ENCODE results near the gene NPPA.
A peak's percentile ranks its signal among the peaks of the same experiment; 100 is the strongest.
"Not testable (repeated sequence)": the region's sequence is repeated elsewhere in the genome, so short reads cannot be mapped to it uniquely, and the experiment has no call there.

Gene NPPA

DNA sequence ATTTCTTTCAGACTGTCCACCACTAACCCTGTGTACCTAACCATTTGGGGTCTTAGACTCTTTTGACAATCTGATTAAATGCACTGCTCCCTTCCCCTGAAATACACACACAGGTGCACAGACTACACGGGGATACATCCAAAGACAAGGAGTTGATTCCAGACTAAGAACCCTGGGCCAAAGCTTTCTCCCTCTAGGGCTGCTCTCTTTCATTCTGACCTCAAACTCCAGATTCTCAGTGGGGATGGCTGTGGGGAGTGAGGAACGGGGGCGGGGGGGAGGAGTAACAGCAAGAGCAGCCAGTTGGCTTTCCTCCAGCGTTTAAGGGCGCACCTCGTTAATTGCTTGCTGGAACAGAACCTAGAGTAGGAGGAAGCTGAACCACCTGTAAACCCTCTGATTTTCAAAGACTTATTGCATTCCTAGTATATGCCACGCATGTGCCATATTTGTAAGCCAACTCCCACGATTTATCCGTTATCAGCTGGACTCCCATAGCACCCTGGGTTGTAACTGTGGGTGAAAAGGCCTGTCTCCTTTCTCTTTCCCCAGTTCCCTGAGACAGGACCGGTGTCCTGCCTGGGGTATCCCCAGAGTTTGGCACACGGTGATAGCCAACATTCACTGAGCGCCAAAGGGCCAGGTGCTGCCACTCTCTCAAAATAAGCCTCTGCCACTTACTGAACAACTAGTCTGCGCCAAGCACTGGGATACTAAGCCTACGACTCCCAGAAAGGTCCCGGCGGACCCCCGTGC, 42.7 kb downstream of the NPPA start:
- Histone ChIP-seq H3K27me3 (ENCODE audit: control insufficient read depth, insufficient read depth, low read length) (no peaks in the 10 kb centered on the region), H3K4me1 (ENCODE audit: control insufficient read depth, insufficient read depth, low read length) (peaks cover 37% of the 10 kb centered on the region), H3K9ac (ENCODE audit: low read length) (peak overlapping the region; percentile 90), H3K9me3 (ENCODE audit: control insufficient read depth, insufficient read depth, low read depth, low read length) (no peaks in the 10 kb centered on the region), H3K4me3 (ENCODE audit: low read depth, low read length) (peak overlapping the region; percentile 88), H3K36me3 (ENCODE audit: control insufficient read depth, insufficient read depth, low read length) (peaks cover 45% of the 10 kb centered on the region), H3K27ac (ENCODE audit: low read depth, low read length) (peak overlapping the region; percentile 92)

GRCh38 chr1:11803924-11804665, 43.5 kb downstream of the NPPA start:
- H3K4me3 ChIP-seq (ENCODE audit: low read depth, low read length) = peak overlapping the region; percentile 88
- H3K27ac ChIP-seq (ENCODE audit: low read depth, low read length) = not testable (repeated sequence)
- peaks cover 41% of the 10 kb centered on the region for H3K36me3 ChIP-seq (ENCODE audit: control insufficient read depth, insufficient read depth, low read length)

GRCh38 chr1:11802973-11803885, 44.4 kb downstream of the NPPA start:
- peaks cover 35% of the 10 kb centered on the region for H3K36me3 ChIP-seq (ENCODE audit: control insufficient read depth, insufficient read depth, low read length)
- peak overlapping the region; percentile 28 for H3K9ac ChIP-seq (ENCODE audit: low read length)
- H3K4me3 ChIP-seq (ENCODE audit: low read depth, low read length) = peak overlapping the region; percentile 74
- H3K27ac ChIP-seq (ENCODE audit: low read depth, low read length) = no peak overlapping the region; the same call in 1 of the 2 replicates
- H3K9me3 ChIP-seq (ENCODE audit: control insufficient read depth, insufficient read depth, low read depth, low read length) = no peaks in the 10 kb centered on the region
- H3K4me1 ChIP-seq (ENCODE audit: control insufficient read depth, insufficient read depth, low read length) = peaks cover 37% of the 10 kb centered on the region
- H3K27me3 ChIP-seq (ENCODE audit: control insufficient read depth, insufficient read depth, low read length) = no peaks in the 10 kb centered on the region

More at GRCh38 chr1:11803924-11804665, 43.5 kb downstream of the NPPA start:
- H3K9me3 ChIP-seq (ENCODE audit: control insufficient read depth, insufficient read depth, low read depth, low read length); H3K27me3 ChIP-seq (ENCODE audit: control insufficient read depth, insufficient read depth, low read length): not testable (repeated sequence)
- peak overlapping the region; percentile 21 for H3K9ac ChIP-seq (ENCODE audit: low read length)
- H3K4me1 ChIP-seq (ENCODE audit: control insufficient read depth, insufficient read depth, low read length) = peaks cover 37% of the 10 kb centered on the region

DNA sequence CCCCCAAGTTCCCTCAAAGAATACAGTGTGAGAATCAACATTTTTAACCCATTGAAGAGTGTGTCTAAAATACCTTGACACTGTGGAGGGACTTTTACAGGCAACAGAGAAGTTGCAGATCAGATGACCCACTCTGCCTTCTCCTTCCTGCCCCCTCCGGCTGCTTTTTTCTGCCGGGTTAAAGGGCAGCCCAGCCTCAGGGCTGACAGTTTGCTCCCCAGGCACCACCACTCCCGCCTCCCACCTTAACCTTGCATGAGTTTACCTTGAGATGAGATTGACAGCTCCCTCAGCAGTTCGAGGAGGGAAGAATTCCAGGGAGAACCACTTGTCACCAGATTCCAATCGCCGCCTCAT, 45.0 kb downstream of the NPPA start:
- Histone ChIP-seq H3K4me1 (ENCODE audit: control insufficient read depth, insufficient read depth, low read length) (peaks cover 36% of the 10 kb centered on the region), H3K27ac (ENCODE audit: low read depth, low read length) (no peak overlapping the region; the same call in 1 of the 2 replicates), H3K27me3 (ENCODE audit: control insufficient read depth, insufficient read depth, low read length) (no peaks in the 10 kb centered on the region), H3K9ac (ENCODE audit: low read length) (peak overlapping the region; percentile 28), H3K4me3 (ENCODE audit: low read depth, low read length) (peak overlapping the region; percentile 74), H3K36me3 (ENCODE audit: control insufficient read depth, insufficient read depth, low read length) (peaks cover 29% of the 10 kb centered on the region), H3K9me3 (ENCODE audit: control insufficient read depth, insufficient read depth, low read depth, low read length) (no peaks in the 10 kb centered on the region)

- H3K36me3 ChIP-seq (ENCODE audit: control insufficient read depth, insufficient read depth, low read length) = peaks cover 30% of the 10 kb centered on the region
- no peak overlapping the region for H3K9ac ChIP-seq (ENCODE audit: low read length)
- peaks cover 26% of the 10 kb centered on the region for H3K4me1 ChIP-seq (ENCODE audit: control insufficient read depth, insufficient read depth, low read length)
These were observed 46.7 kb downstream of the NPPA start for GRCh38 chr1:11800756-11801433.

GRCh38 chr1:11800391-11800755, 47.2 kb downstream of the NPPA start:
- Histone ChIP-seq H3K27ac (ENCODE audit: low read depth, low read length) (no peak overlapping the region), H3K9me3 (ENCODE audit: control insufficient read depth, insufficient read depth, low read depth, low read length) (no peaks in the 10 kb centered on the region), H3K36me3 (ENCODE audit: control insufficient read depth, insufficient read depth, low read length) (peaks cover 35% of the 10 kb centered on the region), H3K4me3 (ENCODE audit: low read depth, low read length) (no peak overlapping the region), H3K4me1 (ENCODE audit: control insufficient read depth, insufficient read depth, low read length) (peaks cover 26% of the 10 kb centered on the region), H3K9ac (ENCODE audit: low read length) (no peak overlapping the region), H3K27me3 (ENCODE audit: control insufficient read depth, insufficient read depth, low read length) (no peaks in the 10 kb centered on the region)

More at GRCh38 chr1:11800756-11801433, 46.7 kb downstream of the NPPA start:
- H3K4me3 ChIP-seq (ENCODE audit: low read depth, low read length) = no peak overlapping the region
- H3K27me3 ChIP-seq (ENCODE audit: control insufficient read depth, insufficient read depth, low read length) = no peaks in the 10 kb centered on the region
- H3K9me3 ChIP-seq (ENCODE audit: control insufficient read depth, insufficient read depth, low read depth, low read length) = no peaks in the 10 kb centered on the region
- H3K27ac ChIP-seq (ENCODE audit: low read depth, low read length) = no peak overlapping the region

DNA sequence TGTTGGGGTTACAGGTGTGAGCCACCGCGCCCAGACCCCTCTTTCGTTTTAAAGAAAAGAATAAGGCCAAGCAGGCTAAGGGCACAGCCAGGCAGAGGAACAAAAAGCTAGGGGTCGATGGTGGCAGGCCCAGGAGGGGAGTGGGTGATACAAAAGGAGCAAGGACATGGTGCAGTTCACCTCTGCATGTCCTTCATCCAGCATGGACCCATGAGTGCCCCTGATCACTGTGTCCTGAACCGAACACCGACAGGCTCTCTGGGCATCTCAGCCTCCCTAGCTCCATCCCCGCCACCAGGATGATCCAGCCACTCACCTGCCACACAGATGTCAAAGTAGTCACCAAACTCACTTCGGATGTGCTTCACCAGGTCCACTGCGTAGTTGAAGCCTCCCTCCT, 47.7 kb downstream of the NPPA start:
- Histone ChIP-seq H3K9me3 (ENCODE audit: control insufficient read depth, insufficient read depth, low read depth, low read length) (no peaks in the 10 kb centered on the region), H3K36me3 (ENCODE audit: control insufficient read depth, insufficient read depth, low read length) (peaks cover 39% of the 10 kb centered on the region), H3K4me1 (ENCODE audit: control insufficient read depth, insufficient read depth, low read length) (peaks cover 24% of the 10 kb centered on the region), H3K9ac (ENCODE audit: low read length) (no peak overlapping the region), H3K27me3 (ENCODE audit: control insufficient read depth, insufficient read depth, low read length) (no peaks in the 10 kb centered on the region), H3K4me3 (ENCODE audit: low read depth, low read length) (no peak overlapping the region), H3K27ac (ENCODE audit: low read depth, low read length) (no peak overlapping the region)

GRCh38 chr1:11799099-11799498, 48.5 kb downstream of the NPPA start:
- Histone ChIP-seq H3K27ac (ENCODE audit: low read depth, low read length) (no peak overlapping the region), H3K4me3 (ENCODE audit: low read depth, low read length) (no peak overlapping the region), H3K27me3 (ENCODE audit: control insufficient read depth, insufficient read depth, low read length) (no peaks in the 10 kb centered on the region), H3K9ac (ENCODE audit: low read length) (no peak overlapping the region), H3K36me3 (ENCODE audit: control insufficient read depth, insufficient read depth, low read length) (peaks cover 47% of the 10 kb centered on the region), H3K9me3 (ENCODE audit: control insufficient read depth, insufficient read depth, low read depth, low read length) (no peaks in the 10 kb centered on the region), H3K4me1 (ENCODE audit: control insufficient read depth, insufficient read depth, low read length) (peaks cover 18% of the 10 kb centered on the region)

DNA sequence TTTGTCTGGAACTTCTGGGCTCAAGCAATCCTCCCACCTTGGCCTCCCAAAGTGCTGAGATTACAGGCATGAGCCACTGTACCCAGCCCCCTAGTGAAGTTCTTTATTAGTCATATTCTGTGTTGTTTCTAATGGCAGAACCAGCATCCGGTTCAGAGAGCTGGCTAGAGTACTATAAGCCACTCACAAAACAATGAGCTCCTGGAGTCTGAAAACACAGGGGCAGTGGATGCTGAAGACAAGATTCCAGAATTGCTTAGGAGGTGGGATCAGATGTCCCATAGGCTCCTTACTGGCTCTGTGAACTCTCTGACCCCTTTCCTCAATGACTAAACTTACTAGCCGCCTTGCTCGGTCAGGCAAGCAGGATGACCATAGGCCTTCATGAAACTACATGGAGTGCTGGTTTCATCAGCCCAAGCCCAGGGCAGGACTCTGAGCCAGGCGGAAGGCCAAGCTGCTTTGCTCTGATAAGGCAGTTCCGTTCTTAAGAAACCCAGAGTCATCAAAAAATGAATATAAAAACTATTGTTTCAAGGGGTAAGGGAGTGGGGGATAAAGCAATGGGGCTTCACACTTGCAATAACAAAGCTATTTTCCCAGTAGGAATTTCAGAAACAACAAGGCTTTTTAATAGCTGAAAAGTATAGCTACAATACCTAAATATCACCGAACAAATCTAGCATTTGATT, 49.9 kb downstream of the NPPA start:
- H3K27me3 ChIP-seq (ENCODE audit: control insufficient read depth, insufficient read depth, low read length) = no peaks in the 10 kb centered on the region
- H3K9ac ChIP-seq (ENCODE audit: low read length) = no peak overlapping the region
- no peak overlapping the region for H3K4me3 ChIP-seq (ENCODE audit: low read depth, low read length)
- H3K27ac ChIP-seq (ENCODE audit: low read depth, low read length) = no peak overlapping the region
- H3K4me1 ChIP-seq (ENCODE audit: control insufficient read depth, insufficient read depth, low read length) = peaks cover 7% of the 10 kb centered on the region
- H3K36me3 ChIP-seq (ENCODE audit: control insufficient read depth, insufficient read depth, low read length) = peaks cover 57% of the 10 kb centered on the region
- no peaks in the 10 kb centered on the region for H3K9me3 ChIP-seq (ENCODE audit: control insufficient read depth, insufficient read depth, low read depth, low read length)

Measured in HUES6 (cell line).